Measurements from ENCODE around the gene RNF39. TPM values are rescaled to one million over a fixed set of nuclear protein-coding genes. Genes with fewer than 3 reads are reported as not detected.

RNF39 gene
- total and polyA plus RNA-seq, 2 of the 13 experiments (the other 11 are each of a cell fraction or from before 2014, with no cell fraction given): 0.13 to 1.8 TPM

GRCh38 chr6:30061092-30061857 lies 14.3 kb downstream of the RNF39 start, which contains the start of gene POLR1H (continued):
- TF ChIP-seq, protein P1, sequence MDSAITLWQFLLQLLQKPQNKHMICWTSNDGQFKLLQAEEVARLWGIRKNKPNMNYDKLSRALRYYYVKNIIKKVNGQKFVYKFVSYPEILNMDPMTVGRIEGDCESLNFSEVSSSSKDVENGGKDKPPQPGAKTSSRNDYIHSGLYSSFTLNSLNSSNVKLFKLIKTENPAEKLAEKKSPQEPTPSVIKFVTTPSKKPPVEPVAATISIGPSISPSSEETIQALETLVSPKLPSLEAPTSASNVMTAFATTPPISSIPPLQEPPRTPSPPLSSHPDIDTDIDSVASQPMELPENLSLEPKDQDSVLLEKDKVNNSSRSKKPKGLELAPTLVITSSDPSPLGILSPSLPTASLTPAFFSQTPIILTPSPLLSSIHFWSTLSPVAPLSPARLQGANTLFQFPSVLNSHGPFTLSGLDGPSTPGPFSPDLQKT (CRISPR knock-in tag; IDR thresholded peaks at IDR 0.05; ENCODE audit: borderline replicate concordance): 0 out of 2 replicates have a peak, but pooled peaks have one; percentile 67
- TF ChIP-seq HINFP (CRISPR knock-in tag; IDR thresholded peaks at IDR 0.05; ENCODE audit: low read depth): peak; percentile 12; the same call in 1 of the 2 replicates
- no peak for TF ChIP-seq ZNF672 (CRISPR knock-in tag; IDR thresholded peaks at IDR 0.05)
- peak; percentile 39; the same call in 1 of the 2 replicates for TF ChIP-seq MEIS1 (CRISPR knock-in tag; IDR thresholded peaks at IDR 0.05; ENCODE audit: borderline replicate concordance)
- no peak for TF ChIP-seq CCDC6 (CRISPR knock-in tag; IDR thresholded peaks at IDR 0.05)
- no peak for TF ChIP-seq KDM6A (CRISPR knock-in tag; IDR thresholded peaks at IDR 0.05; ENCODE audit: low read depth)
- no peak for TF ChIP-seq FOXM1 (CRISPR knock-in tag; IDR thresholded peaks at IDR 0.05)
- TF ChIP-seq ZBTB25 (CRISPR knock-in tag; IDR thresholded peaks at IDR 0.05): peak; percentile 88
- TF ChIP-seq ZNF576 (CRISPR knock-in tag; IDR thresholded peaks at IDR 0.05): no peak; the same call in 1 of the 2 replicates
- TF ChIP-seq CCAR2 (optimal IDR thresholded peaks at IDR 0.05; ENCODE audit: low read depth, low read length): peak; percentile 80
- TF ChIP-seq, protein P2, sequence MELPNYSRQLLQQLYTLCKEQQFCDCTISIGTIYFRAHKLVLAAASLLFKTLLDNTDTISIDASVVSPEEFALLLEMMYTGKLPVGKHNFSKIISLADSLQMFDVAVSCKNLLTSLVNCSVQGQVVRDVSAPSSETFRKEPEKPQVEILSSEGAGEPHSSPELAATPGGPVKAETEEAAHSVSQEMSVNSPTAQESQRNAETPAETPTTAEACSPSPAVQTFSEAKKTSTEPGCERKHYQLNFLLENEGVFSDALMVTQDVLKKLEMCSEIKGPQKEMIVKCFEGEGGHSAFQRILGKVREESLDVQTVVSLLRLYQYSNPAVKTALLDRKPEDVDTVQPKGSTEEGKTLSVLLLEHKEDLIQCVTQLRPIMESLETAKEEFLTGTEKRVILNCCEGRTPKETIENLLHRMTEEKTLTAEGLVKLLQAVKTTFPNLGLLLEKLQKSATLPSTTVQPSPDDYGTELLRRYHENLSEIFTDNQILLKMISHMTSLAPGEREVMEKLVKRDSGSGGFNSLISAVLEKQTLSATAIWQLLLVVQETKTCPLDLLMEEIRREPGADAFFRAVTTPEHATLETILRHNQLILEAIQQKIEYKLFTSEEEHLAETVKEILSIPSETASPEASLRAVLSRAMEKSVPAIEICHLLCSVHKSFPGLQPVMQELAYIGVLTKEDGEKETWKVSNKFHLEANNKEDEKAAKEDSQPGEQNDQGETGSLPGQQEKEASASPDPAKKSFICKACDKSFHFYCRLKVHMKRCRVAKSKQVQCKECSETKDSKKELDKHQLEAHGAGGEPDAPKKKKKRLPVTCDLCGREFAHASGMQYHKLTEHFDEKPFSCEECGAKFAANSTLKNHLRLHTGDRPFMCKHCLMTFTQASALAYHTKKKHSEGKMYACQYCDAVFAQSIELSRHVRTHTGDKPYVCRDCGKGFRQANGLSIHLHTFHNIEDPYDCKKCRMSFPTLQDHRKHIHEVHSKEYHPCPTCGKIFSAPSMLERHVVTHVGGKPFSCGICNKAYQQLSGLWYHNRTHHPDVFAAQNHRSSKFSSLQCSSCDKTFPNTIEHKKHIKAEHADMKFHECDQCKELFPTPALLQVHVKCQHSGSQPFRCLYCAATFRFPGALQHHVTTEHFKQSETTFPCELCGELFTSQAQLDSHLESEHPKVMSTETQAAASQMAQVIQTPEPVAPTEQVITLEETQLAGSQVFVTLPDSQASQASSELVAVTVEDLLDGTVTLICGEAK (IDR thresholded peaks at IDR 0.05): no peak
- TF ChIP-seq, protein P2 (CRISPR knock-in tag; IDR thresholded peaks at IDR 0.05): peak; percentile 42; the same call in 1 of the 2 replicates
- no peak for TF ChIP-seq SYNCRIP (IDR thresholded peaks at IDR 0.05; ENCODE audit: insufficient read depth, low read depth, low read length)
- no peak for TF ChIP-seq ZC3H13 (CRISPR knock-in tag; IDR thresholded peaks at IDR 0.05)
- peak; percentile 98 for TF ChIP-seq HOXA5 (CRISPR knock-in tag; IDR thresholded peaks at IDR 0.05)

Data from HepG2 (cell line).